Measurements from ENCODE around the gene RYR2.

RYR2 gene

DNA sequence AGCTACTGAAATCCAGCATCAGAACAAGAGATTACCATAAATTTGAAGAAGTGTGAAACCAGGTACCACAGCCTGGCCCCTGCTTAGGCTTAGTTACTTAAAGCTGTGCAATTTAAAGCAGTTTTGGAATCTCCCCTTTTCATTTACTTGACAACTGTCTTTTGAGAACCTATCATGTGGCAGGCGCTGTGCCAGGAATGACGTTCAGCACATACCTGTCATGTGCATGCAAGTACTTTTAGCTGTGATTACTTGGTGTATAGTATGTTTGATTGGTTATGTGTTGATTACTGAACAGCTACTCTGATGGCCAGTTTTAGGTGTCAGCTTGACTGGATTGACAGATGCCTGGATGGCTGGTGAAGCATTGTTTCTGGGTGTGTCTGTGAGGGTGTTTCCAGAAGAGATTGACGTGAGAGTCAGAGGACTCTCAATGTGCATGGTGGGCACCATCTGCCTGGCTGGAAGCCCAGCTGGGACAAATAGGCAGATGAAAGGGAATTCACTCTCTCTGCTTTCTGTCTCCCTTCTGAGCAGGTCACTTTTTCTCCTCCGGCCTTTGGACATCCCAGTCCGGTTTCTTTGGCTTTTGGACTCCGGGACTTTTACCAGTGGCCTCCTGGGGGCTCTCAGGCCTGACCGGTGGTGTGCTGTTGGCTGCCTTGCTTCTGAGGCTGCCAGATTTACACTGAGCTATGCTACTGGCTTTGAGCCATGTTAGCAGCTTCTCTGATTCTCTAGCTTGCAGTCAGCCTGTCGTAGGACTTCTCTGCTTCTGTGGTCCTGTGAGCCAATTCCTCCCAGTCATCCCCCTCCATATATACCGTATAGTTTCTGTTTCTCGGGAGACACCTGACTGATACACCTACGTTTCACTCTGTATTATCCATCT, 178.0 kb downstream of the RYR2 start:
- no peak for TF ChIP-seq CTCF (IDR thresholded peaks at IDR 0.05; ENCODE audit: poor library complexity, severe bottlenecking)
- H3K9me3 ChIP-seq (ENCODE audit: severe bottlenecking): no peaks in the 10 kb centered on the region
- no peak overlapping the region for H3K27ac ChIP-seq (ENCODE audit: poor library complexity, severe bottlenecking)
- DNase-seq (ENCODE audit: low spot score): no peak
- H3K4me1 ChIP-seq (ENCODE audit: insufficient read depth, poor library complexity, severe bottlenecking): no peaks in the 10 kb centered on the region
- H3K27me3 ChIP-seq (ENCODE audit: insufficient read depth, poor library complexity, severe bottlenecking): no peaks in the 10 kb centered on the region
- no peaks in the 10 kb centered on the region for H3K36me3 ChIP-seq (ENCODE audit: low read depth)
- H3K4me3 ChIP-seq (ENCODE audit: severe bottlenecking): no peak overlapping the region
- ATAC-seq (ENCODE audit: low read depth): no peak

GRCh38 chr1:237223419-237223818, 181.4 kb downstream of the RYR2 start:
- no peaks in the 10 kb centered on the region for H3K27me3 ChIP-seq (ENCODE audit: insufficient read depth, poor library complexity, severe bottlenecking)
- no peak for TF ChIP-seq CTCF (IDR thresholded peaks at IDR 0.05; ENCODE audit: poor library complexity, severe bottlenecking)
- DNase-seq (ENCODE audit: low spot score) (no peak), ATAC-seq (ENCODE audit: low read depth) (no peak)
- no peaks in the 10 kb centered on the region for H3K36me3 ChIP-seq (ENCODE audit: low read depth)
- H3K9me3 ChIP-seq (ENCODE audit: severe bottlenecking): no peaks in the 10 kb centered on the region
- no peaks in the 10 kb centered on the region for H3K4me1 ChIP-seq (ENCODE audit: insufficient read depth, poor library complexity, severe bottlenecking)
- H3K27ac ChIP-seq (ENCODE audit: poor library complexity, severe bottlenecking): no peak overlapping the region
- H3K4me3 ChIP-seq (ENCODE audit: severe bottlenecking): no peak overlapping the region

DNA sequence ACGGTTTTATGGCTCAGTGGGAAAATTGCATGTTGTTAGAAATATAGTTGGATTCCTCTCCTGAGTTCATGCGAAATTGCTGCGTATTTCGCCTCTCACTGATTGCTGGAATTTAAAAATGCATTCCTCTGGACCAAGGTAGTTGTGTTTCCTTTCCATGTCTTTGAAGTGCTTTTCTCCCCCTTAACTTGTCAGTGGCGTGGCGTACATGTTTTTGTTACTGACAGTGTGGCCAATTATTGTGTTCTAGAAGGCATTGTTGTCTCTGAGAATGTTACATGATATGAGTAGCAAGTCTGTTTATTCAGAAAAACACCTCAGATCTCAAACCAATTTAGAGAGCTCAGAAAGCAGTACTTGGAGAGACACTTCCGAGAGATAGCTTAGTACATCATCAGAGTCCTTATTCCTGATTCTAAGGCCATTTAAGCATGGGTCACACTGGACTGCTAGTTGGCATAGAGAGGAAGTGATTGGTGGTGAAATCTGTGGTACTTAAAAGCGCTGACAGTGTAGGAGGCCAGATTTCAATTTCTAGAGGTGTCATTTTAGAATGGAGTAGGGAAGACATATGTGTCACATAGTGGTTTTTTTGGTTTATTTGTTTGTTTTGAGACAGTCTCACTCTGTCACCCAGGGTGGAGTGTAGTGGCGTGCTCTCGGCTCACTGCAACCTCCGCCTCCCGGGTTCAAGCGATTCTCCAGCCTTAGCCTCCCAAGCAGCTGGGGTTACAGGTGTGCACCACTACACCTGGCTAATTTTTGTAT, 184.4 kb downstream of the RYR2 start:
- ATAC-seq (ENCODE audit: low read depth) (no peak), DNase-seq (ENCODE audit: low spot score) (no peak)
- H3K27me3 ChIP-seq (ENCODE audit: insufficient read depth, poor library complexity, severe bottlenecking): no peaks in the 10 kb centered on the region
- TF ChIP-seq CTCF (IDR thresholded peaks at IDR 0.05; ENCODE audit: poor library complexity, severe bottlenecking): no peak
- no peaks in the 10 kb centered on the region for H3K4me1 ChIP-seq (ENCODE audit: insufficient read depth, poor library complexity, severe bottlenecking)
- H3K36me3 ChIP-seq (ENCODE audit: low read depth): no peaks in the 10 kb centered on the region
- H3K27ac ChIP-seq (ENCODE audit: poor library complexity, severe bottlenecking): no peak overlapping the region
- H3K4me3 ChIP-seq (ENCODE audit: severe bottlenecking): no peak overlapping the region
- no peaks in the 10 kb centered on the region for H3K9me3 ChIP-seq (ENCODE audit: severe bottlenecking)

DNA sequence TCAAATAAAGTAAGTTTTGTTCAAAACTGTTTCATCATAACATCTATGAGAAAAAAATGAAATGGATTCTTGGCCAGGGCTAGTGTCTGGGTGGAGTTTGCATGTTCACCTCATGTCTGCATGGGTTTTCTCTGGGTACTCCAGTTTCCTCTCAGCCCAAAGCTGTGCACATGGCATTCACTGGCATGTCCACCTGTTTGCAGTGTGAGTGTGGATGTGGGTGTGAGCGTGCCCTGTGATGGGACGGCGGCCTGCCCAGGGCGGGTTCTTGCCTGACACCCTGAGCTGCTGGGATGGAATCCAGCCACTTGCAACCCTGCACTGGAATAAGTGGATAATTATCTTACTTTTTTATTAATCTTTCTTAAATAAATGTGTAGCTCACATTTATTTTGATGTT, 185.5 kb downstream of the RYR2 start:
- Histone ChIP-seq H3K27me3 (ENCODE audit: insufficient read depth, poor library complexity, severe bottlenecking) (no peaks in the 10 kb centered on the region), H3K4me1 (ENCODE audit: insufficient read depth, poor library complexity, severe bottlenecking) (no peaks in the 10 kb centered on the region), H3K36me3 (ENCODE audit: low read depth) (no peaks in the 10 kb centered on the region), H3K4me3 (ENCODE audit: severe bottlenecking) (no peak overlapping the region), H3K9me3 (ENCODE audit: severe bottlenecking) (no peaks in the 10 kb centered on the region), H3K27ac (ENCODE audit: poor library complexity, severe bottlenecking) (no peak overlapping the region)
- ATAC-seq (ENCODE audit: low read depth): no peak
- DNase-seq (ENCODE audit: low spot score): no peak
- TF ChIP-seq CTCF (IDR thresholded peaks at IDR 0.05; ENCODE audit: poor library complexity, severe bottlenecking): no peak
